GM21528 (cell line): Measurements from ENCODE around the gene CALD1.

Experiments
- ATAC-seq: cut with Tn5 transposase; IDR thresholded peaks from one replicate; pipeline ENCODE4 v1.9.1; 2021; ENCODE audit warnings: mild to moderate bottlenecking, moderate library complexity; ENCODE audit not compliant: unreplicated experiment, low FRiP score

The CALD1 gene

GRCh38 chr7:134851141-134851540 lies 71.7 kb downstream of the CALD1 start:
- no peak for ATAC-seq

- ATAC-seq = no peak
Measured at GRCh38 chr7:134852625-134853024, 73.2 kb downstream of the CALD1 start.

- no peak for ATAC-seq
Measured at GRCh38 chr7:134854816-134855215, 75.4 kb downstream of the CALD1 start.

GRCh38 chr7:134855442-134855841 lies 76.0 kb downstream of the CALD1 start:
- ATAC-seq = no peak

- ATAC-seq = no peak
Measured at GRCh38 chr7:134856091-134856490, 76.7 kb downstream of the CALD1 start.

- no peak for ATAC-seq
Measured at GRCh38 chr7:134856691-134857090, 77.3 kb downstream of the CALD1 start.

GRCh38 chr7:134857958-134858357 lies 78.5 kb downstream of the CALD1 start:
- ATAC-seq = no peak

- no peak for ATAC-seq
Measured at GRCh38 chr7:134859783-134860182, 80.3 kb downstream of the CALD1 start.

GRCh38 chr7:134865001-134865845 lies 85.8 kb downstream of the CALD1 start:
- no peak for ATAC-seq

- no peak for ATAC-seq
Measured at GRCh38 chr7:134866617-134867016, 87.2 kb downstream of the CALD1 start.

- no peak for ATAC-seq
Measured at GRCh38 chr7:134870156-134870555, 90.7 kb downstream of the CALD1 start.

GRCh38 chr7:134870781-134871180 lies 91.3 kb downstream of the CALD1 start:
- no peak for ATAC-seq

- no peak for ATAC-seq
Measured at GRCh38 chr7:134873253-134873652, 93.8 kb downstream of the CALD1 start.

- ATAC-seq = no peak
Measured at GRCh38 chr7:134874407-134874806, 95.0 kb downstream of the CALD1 start.

GRCh38 chr7:134875867-134876266 lies 96.4 kb downstream of the CALD1 start:
- no peak for ATAC-seq

- ATAC-seq = no peak
Measured at GRCh38 chr7:134878746-134879357, 99.4 kb downstream of the CALD1 start.

GRCh38 chr7:134879815-134880475 lies 100.5 kb downstream of the CALD1 start:
- no peak for ATAC-seq

GRCh38 chr7:134882481-134882880 lies 103.0 kb downstream of the CALD1 start:
- ATAC-seq = no peak

- no peak for ATAC-seq
Measured at GRCh38 chr7:134885967-134886352, 106.5 kb downstream of the CALD1 start.

- ATAC-seq = no peak
Measured at GRCh38 chr7:134886353-134887057, 107.1 kb downstream of the CALD1 start.

- no peak for ATAC-seq
Measured at GRCh38 chr7:134887523-134887922, 108.1 kb downstream of the CALD1 start.
